COLO668 (cell line): ENCODE results near the gene CUL5.

Experiments
- DNase-seq: peaks from one replicate; lab custom pipeline; 2025; ENCODE audit not compliant: unreplicated experiment; lab: John Stamatoyannopoulos, UW

Gene CUL5

DNA sequence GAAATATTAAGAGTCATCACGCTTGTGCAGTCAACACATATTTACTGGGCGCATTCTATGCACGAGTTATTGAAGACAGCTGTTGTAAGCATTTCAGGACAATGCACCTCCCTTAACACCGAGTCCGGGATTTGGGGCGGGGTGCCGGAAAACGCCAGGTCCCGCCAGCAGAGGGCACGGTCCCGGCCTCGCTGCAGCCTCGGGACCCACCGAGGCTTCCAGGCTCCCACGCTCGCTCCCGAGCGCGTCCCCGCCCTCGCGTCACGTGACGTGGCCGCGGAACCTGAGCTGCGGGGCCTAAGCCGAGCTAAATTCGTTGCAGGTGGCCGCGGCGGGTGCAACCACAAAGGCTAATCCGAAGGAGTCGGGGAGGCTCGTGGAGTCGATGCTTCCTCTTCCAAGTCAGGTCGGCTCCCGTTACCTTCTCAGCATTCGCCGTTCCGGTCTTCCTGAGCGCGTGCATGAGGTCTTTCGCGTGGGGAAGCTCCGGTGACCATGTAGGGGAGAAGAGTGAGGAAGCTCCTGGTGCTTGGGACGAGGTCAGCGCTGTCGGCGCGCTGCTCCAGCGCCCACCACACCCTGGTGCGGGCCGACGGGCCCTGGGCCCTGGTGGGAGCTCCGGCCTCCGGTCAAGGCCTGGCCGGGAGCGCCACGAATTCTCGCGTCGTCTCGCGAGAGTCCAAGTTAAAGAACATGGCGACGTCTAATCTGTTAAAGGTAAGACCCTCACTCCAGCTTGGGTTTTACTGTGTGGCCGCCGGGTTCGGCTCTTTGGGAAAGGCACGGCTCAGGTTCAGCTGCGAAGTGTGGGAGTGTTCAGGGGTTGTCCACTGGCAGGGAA, at the start of gene CUL5:
TSS of gene CUL5 (plus strand) at position 243 of the 841 bp plus-strand sequence. CDS start at position 694, 451 bp downstream.
- DNase-seq: peak; percentile 93

- no peak for DNase-seq
These were observed 47.2 kb upstream of the CUL5 start for GRCh38 chr11:107961480-107961879.

- DNase-seq: no peak
These were observed 46.5 kb upstream of the CUL5 start for GRCh38 chr11:107962181-107962580.

GRCh38 chr11:107963091-107963490, 45.6 kb upstream of the CUL5 start:
- no peak for DNase-seq

DNA sequence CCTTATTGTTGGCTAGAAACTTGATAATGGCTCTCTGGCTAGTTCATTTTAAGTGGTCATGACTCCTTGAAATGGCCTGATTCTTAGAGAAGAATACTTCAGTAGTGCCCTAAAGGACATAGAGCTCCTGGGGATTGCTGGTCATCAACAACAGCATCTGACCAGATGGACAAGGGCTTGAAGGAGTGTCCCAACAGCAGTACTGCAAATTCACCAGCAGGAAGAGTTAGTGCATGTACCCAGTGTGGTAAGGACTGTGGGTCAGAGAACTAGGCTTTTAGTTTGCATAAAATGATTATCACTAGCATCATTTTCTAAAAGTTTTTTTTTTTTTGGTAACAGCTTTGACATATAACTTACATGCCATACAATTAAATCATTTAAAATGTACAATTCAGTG, 39.5 kb upstream of the CUL5 start:
- DNase-seq: no peak

DNA sequence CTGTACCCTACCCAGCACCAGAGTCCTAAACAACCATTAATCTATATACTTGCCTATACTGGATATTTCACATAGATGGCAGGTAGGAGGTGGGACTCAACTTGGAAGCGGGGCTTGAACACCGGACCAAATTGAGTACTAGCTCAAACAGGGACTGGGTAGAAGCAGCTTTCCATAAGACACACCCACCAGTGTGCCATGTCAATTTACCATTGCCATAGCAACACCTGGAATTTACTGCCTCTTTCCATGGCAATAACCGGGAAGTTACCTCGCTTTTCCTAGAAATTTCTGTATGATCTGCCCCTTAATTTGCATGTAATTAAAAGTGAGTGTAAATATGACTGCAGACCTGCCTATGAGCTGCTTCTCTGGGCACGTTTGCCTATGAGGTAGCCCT, 38.6 kb upstream of the CUL5 start:
- no peak for DNase-seq

DNA sequence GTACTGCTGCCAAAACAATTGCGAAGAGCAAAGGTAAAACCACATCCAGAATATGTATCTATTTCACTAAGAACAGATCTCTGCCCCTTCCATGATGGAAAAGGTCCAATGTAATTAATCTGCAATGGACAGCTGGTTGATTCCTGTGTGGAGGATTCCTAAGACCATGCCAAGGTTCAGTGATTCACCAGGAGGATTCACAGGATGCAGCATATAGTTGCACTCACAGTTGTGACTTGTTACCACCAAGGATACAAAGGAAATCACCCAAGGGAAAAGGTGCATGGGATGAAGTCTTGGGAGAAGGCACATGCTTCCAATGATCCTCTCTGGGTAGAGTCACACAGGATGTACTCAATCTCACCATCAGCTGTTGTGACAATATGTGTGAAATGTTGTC, 35.1 kb upstream of the CUL5 start:
- no peak for DNase-seq

DNA sequence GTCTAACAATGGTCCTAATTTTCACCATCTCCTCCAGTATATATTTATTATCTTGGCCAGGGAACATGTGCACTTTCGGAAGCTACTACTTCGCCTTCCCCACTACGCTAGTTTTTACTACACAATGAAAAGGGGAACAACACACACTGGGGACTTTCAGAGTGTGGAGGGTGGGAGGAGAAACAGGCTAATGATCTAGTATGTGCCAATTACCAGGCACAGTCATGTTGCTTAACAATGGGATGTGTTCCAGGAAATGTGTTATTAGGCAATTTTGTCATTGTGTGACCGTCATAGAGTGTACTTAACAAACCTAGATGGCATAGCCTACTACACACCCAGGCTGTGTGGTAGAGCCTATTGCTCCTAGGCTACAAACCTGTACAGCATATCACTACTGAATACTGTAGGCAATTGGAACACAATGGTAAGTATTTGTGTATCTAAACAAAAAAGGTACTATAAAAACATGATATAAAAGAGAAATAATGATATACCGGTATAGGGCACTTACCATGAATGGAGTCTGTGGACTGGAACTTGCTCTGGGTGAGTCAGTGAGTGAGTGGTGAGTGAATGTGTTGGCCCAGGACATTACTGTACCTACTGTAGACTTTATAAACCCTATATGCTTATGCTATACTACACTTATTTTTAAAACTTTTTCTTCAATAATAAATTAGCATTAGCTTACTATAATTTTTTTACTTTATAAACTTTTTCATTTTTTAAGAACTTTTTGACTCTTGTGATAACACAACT, 20.1 kb upstream of the CUL5 start:
- no peak for DNase-seq

GRCh38 chr11:107991868-107992414, 16.8 kb upstream of the CUL5 start:
- no peak for DNase-seq

GRCh38 chr11:107996006-107996776, 12.5 kb upstream of the CUL5 start:
- DNase-seq: no peak

- no peak for DNase-seq
These were observed 9.9 kb upstream of the CUL5 start for GRCh38 chr11:107998761-107999160.

GRCh38 chr11:107999759-108000455, 8.8 kb upstream of the CUL5 start:
- no peak for DNase-seq

DNA sequence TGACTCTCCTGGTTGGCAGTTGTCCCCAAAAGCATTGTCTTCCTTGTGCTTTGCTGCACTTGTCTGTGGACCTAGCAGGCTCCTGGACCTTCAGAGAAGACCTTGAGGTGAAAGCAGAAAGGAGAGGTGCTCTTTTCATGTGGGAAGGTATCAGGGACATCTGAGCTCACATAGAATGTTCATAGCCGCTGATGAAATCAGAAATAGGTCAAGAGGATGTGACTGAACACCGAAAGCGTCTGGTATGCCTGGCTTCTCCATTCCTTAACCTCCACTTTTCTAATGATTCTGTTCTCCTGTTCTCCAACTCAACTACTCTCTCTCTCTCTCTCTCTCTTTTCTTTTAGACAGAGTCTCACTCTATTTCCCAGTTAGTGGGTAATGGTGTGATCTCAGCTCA, 6.2 kb upstream of the CUL5 start:
- DNase-seq: no peak

DNA sequence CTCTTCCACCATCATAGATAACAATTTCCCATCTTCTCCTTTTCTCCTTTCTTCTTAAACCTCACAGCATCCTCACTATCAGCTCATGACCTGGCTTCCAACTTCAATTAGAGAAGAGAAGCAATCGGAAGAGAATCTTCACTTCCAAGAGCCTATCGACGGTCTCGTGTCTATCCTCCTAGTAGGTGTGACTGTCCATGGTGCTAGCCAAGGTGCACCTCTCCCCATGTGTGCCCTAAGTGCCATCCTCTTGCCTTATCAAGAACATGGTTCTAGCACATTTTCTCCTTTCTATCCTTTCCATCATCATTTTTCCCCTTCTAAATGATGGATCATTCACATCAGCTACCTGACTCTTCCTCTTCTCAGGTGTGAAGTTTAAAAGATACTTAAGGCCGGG, 5.1 kb upstream of the CUL5 start:
- DNase-seq: no peak

DNA sequence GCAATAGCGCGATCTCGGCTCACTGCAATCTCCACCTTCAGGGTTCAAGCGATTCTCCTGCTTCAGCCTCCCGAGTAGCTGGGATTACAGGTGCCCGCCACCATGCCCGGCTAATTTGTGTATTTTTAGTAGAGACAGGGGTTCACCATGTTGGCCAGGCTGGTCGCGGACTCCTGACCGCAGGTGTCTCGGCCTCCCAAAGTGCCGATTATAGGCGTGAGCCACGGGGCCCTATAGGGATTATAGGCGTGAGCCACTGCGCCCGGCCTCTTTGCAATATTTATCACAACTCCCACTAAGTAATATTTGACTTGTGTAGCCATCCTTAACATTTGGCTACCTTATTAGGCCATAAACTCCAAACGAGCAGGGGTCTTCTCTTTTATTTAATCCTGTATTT, 879 bp upstream of the CUL5 start:
- DNase-seq: no peak

DNA sequence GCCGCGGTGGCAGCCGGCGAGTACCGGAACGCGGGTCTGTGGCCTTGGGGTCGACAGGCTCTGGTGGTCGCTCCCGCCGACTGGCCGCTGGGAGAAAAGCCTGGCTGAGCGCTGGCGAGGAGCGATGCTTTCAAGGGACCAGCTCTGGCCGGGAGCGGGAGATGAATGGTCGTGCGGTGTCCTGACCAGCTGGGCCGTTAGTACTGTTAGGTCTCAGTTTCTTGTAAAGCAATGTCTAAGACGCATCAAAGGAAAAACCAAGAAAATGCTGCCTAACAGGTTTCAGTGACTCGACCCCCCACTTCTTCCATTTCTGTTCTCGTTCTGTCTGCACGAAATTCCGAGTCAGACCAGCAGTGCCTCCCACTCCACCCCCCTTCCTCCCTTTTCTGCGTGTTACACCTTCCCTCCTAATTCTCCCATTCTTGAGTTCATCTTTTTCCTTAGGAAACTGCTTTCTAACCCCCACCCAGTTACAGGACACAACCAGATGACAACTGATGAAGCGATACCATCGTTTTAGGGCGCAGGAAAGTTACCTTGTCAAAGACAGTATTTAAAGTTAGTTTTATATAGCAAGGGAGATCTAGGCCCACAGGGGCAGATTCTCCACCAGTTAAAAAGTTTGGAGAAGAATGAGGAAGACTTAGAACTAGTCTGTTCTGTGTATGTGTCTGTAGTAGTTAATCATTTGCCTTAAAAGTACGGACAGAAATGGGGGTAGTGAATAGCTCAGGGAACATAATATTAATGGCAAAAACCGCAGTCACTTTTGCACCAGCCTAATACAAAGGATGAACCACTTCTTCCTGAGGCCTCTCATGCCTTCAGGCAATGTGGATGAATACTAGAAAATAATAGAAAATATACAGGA, 1.0 kb downstream of the CUL5 start:
- no peak for DNase-seq

DNA sequence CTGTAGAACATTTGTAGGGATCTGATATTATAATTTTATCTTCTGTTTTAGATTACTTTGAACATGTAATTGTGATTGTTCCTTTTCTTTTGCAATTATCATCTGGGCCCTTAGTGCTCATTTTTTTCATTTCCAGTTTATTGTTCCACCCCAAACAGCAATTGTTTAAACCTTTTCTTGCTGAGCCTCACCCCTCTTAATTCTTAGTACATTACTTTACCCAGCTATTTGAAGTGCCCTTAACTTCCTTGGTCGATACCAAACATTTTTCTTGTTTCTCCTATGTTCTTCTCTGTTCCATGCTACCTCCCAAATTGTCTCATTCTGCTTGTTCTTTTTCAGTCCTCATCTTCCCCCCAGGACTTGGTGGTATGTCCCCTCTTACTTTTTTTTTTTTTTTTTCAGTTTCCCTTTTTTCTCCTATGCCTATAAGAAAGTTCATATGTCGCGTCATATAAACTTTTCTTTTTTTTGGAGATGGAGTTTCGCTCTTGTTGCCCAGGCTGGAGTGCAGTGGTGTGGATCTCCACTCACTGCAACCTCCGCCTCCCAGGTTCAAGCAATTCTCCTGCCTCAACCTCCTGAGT, 3.5 kb downstream of the CUL5 start:
- DNase-seq: no peak

DNA sequence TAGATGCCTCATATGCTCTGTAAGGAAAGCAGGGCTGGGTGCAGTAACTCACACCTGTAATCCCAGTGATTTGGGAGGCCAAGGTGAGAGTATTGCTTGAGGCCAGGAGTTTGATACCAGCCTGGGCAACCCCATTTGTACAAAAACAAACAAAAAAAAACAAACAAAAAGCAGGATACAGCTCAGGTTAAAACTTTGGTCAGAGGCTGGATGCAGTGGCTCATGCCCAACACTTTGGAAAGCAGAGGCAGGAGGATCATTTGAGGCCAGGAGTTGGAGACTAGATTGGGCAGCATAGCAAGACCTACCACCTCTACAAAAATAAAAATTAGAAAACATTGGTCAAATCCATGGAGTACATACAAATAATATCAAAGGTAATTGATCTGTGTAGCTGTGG, 7.9 kb downstream of the CUL5 start:
- no peak for DNase-seq

DNA sequence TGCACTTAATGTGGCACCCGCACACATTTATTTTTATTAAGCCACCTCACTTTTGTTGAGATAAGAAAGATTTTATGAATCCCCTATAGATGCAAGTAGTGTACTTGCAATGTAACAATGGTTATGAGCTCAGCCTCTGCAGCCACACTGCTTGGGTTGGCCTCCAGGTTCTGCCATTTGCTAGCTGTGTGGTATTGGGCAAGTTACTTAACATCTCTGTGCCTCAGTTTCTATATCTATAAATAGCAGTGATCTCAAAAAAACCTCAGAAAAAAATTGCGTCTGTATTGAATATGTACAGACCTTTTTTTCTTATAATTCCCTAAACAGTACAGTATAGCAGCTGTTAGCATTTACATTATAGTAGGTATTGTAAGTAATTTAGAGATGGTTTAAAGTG, 10.0 kb downstream of the CUL5 start:
- DNase-seq: no peak
